ENCODE results near the gene IL1RL1.

GRCh38 chr2:102283996-102284395 is 27.4 kb upstream of the IL1RL1 start:
- TF ChIP-seq CTCF (conservative IDR thresholded peaks at IDR 0.05; ENCODE audit: low read length) (no peak), EZH2phosphoT487 (IDR thresholded peaks at IDR 0.05; ENCODE audit: borderline replicate concordance) (no peak)

All from Loucy (cell line).